GM23338 (cell line): ENCODE measurements around the gene IZUMO1. TPM values are rescaled to one million over a fixed set of nuclear protein-coding genes. Genes with fewer than 3 reads are reported as not detected.

ENCODE experiments used
- ATAC-seq: fragments of 200-7000 bp; cut with Tn5 transposase; 3 replicates; pipeline ENCODE4 v1.9.1; 2020
- DNase-seq: peaks from one replicate; pipeline ENCODE4 v3.0.0-alpha.2; 2015; ENCODE audit warnings: low spot score
- H2AFZ ChIP-seq: fragments of 200-600 bp; sonication (generic); 2 replicates; pipeline ENCODE4 v1.8.0; 2016; ENCODE audit warnings: antibody characterized with exemption, mild to moderate bottlenecking, moderate library complexity
- H3F3A ChIP-seq: fragments of 200-600 bp; sonication (generic); replicated peaks from 2 replicates; pipeline ENCODE4 v1.8.0; 2017; ENCODE audit warnings: antibody characterized with exemption, mixed run types, low read depth
- H3K27ac ChIP-seq: fragments of 200-600 bp; sonication (generic); 2 replicates; pipeline ENCODE4 v1.6.1; 2016; ENCODE audit warnings: low read depth
- H3K27me3 ChIP-seq: fragments of 200-600 bp; sonication (generic); 2 replicates; pipeline ENCODE4 v1.8.0; 2016; ENCODE audit warnings: mild to moderate bottlenecking, mixed run types, moderate library complexity; ENCODE audit not compliant: insufficient read depth
- H3K36me3 ChIP-seq: fragments of 200-600 bp; sonication (generic); 2 replicates; pipeline ENCODE4 v1.8.0; 2016; ENCODE audit warnings: mild to moderate bottlenecking; ENCODE audit not compliant: insufficient read depth
- H3K4me1 ChIP-seq: fragments of 200-600 bp; sonication (generic); 2 replicates; pipeline ENCODE4 v1.8.0; 2016; ENCODE audit warnings: mild to moderate bottlenecking, moderate library complexity; ENCODE audit not compliant: insufficient read depth
- H3K4me2 ChIP-seq: fragments of 200-600 bp; sonication (generic); 2 replicates; pipeline ENCODE4 v1.7.1; 2017; ENCODE audit warnings: mixed run types
- H3K4me3 ChIP-seq: fragments of 200-600 bp; sonication (generic); 2 replicates; pipeline ENCODE4 v1.6.1; 2016; ENCODE audit warnings: mixed run types
- H3K79me2 ChIP-seq: fragments of 200-600 bp; sonication (generic); replicated peaks from 2 replicates; pipeline ENCODE4 v1.8.0; 2017; ENCODE audit warnings: mild to moderate bottlenecking; ENCODE audit not compliant: insufficient read depth
- H3K9me2 ChIP-seq: fragments of 200-600 bp; sonication (generic); 2 replicates; pipeline ENCODE4 v1.8.0; 2017; ENCODE audit not compliant: insufficient read depth
- H4K20me1 ChIP-seq: fragments of 200-600 bp; sonication (generic); replicated peaks from 2 replicates; pipeline ENCODE4 v1.8.0; 2017; ENCODE audit warnings: mild to moderate bottlenecking; ENCODE audit not compliant: insufficient read depth
- H3K27ac Mint-ChIP-seq: 2 replicates; pipeline ENCODE4 v1.8.0; 2020; ENCODE audit warnings: inconsistent platforms, mild to moderate bottlenecking, moderate library complexity, mixed read lengths
- H3K27me3 Mint-ChIP-seq: 3 replicates; pipeline ENCODE4 v1.8.0; 2022; ENCODE audit warnings: low read depth, mild to moderate bottlenecking, moderate library complexity, mixed read lengths, inconsistent platforms; ENCODE audit not compliant: insufficient read depth, poor library complexity
- H3K36me3 Mint-ChIP-seq: 3 replicates; pipeline ENCODE4 v1.8.0; 2021; ENCODE audit warnings: low read depth, mild to moderate bottlenecking, inconsistent platforms, moderate library complexity, mixed read lengths
- H3K4me1 Mint-ChIP-seq: 3 replicates; pipeline ENCODE4 v1.8.0; 2020; ENCODE audit warnings: mild to moderate bottlenecking, inconsistent platforms, mixed read lengths
- H3K4me3 Mint-ChIP-seq: 3 replicates; pipeline ENCODE4 v1.8.0; 2021; ENCODE audit warnings: moderate library complexity, mild to moderate bottlenecking, inconsistent platforms, mixed read lengths
- H3K9me3 Mint-ChIP-seq: 3 replicates; pipeline ENCODE4 v1.8.0; 2020; ENCODE audit warnings: moderate library complexity, mild to moderate bottlenecking, inconsistent platforms, mixed read lengths
- CREB1 ChIP-seq: fragments of 250-450 bp; sonication (Bioruptor Pico); IDR thresholded peaks from 2 replicates; pipeline ENCODE4 v1.5.0; 2020; ENCODE audit warnings: low read depth, mild to moderate bottlenecking, moderate library complexity
- CTCF ChIP-seq, 2 experiments: fragments of 200-600 bp in 1 of 2; sonication (generic) in 1 of 2; conservative IDR thresholded peaks; 2 replicates each; pipeline versions ENCODE4 v1.5.1 to v1.6.1; 2016 to 2017; ENCODE audit warnings: antibody characterized with exemption in 2 of 2, low read depth in 2 of 2, mild to moderate bottlenecking in 2 of 2, moderate library complexity in 1 of 2
- ETS1 ChIP-seq: IDR thresholded peaks from 2 replicates; pipeline ENCODE4 v1.6.1; 2016; ENCODE audit warnings: antibody characterized with exemption
- EZH2 ChIP-seq: fragments of 200-600 bp; sonication (generic); IDR thresholded peaks from one replicate; pipeline ENCODE4 v1.8.0; 2017; ENCODE audit warnings: antibody characterized with exemption, mild to moderate bottlenecking, low read depth; ENCODE audit not compliant: unreplicated experiment
- EZH2phosphoT487 ChIP-seq: fragments of 200-600 bp; sonication (generic); IDR thresholded peaks from one replicate; pipeline ENCODE4 v1.8.1; 2018; ENCODE audit warnings: antibody characterized with exemption; ENCODE audit not compliant: unreplicated experiment
- JUNB ChIP-seq: IDR thresholded peaks from one replicate; pipeline ENCODE4 v1.6.1; 2016; ENCODE audit warnings: antibody characterized with exemption; ENCODE audit not compliant: unreplicated experiment
- NANOG ChIP-seq: IDR thresholded peaks from 2 replicates; pipeline ENCODE4 v1.6.1; 2016; ENCODE audit warnings: antibody characterized with exemption, borderline replicate concordance
- POLR2AphosphoS5 ChIP-seq: IDR thresholded peaks from 2 replicates; pipeline ENCODE4 v1.6.1; 2016; ENCODE audit warnings: antibody characterized with exemption, low read depth
- REST ChIP-seq: IDR thresholded peaks from one replicate; pipeline ENCODE4 v1.6.1; 2018; ENCODE audit warnings: antibody characterized with exemption; ENCODE audit not compliant: unreplicated experiment
- STAT1 ChIP-seq: IDR thresholded peaks from one replicate; pipeline ENCODE4 v1.6.1; 2016; ENCODE audit warnings: antibody characterized with exemption; ENCODE audit not compliant: unreplicated experiment
- ZNF114 ChIP-seq: fragments of 250-450 bp; sonication (Bioruptor Pico); IDR thresholded peaks from 2 replicates; pipeline ENCODE4 v1.5.0; 2020; ENCODE audit warnings: mild to moderate bottlenecking, moderate library complexity
- ZNF331 ChIP-seq: fragments of 250-450 bp; sonication (Bioruptor Pico); IDR thresholded peaks from 2 replicates; pipeline ENCODE4 v1.5.0; 2020; ENCODE audit warnings: low read depth, mild to moderate bottlenecking, moderate library complexity
- polyA plus RNA-seq: library from polyadenylated mRNA; unstranded; fragments of >200 nt; fragmentation: Nextera tagmentation; extraction: Ambion mirVana; gene quantifications from 2 replicates; pipeline ENCODE4 v1.2.1, GENCODE V29; 2016
- total RNA-seq: library from RNA; depleted of rRNA; stranded (reverse); fragments of >200 nt; shearing (Covaris generic); gene quantifications from 2 replicates; pipeline ENCODE4 v1.2.3, GENCODE V29; 2014
- TF ChIP-seq, protein P1 (sequence below): fragments of 250-450 bp; sonication (Bioruptor Pico); IDR thresholded peaks from 2 replicates; pipeline ENCODE4 v1.5.0; 2020; ENCODE audit warnings: mild to moderate bottlenecking, moderate library complexity

IZUMO1 gene
- total and polyA plus RNA-seq, 2 experiments from 2014 or later: 1.2 to 3.5 TPM

- H2AFZ ChIP-seq: no peak overlapping the region
- ATAC-seq: no peak
- H3K4me1 ChIP-seq: peaks cover 14% of the 10 kb centered on the region
- no peak overlapping the region for H3K4me2 ChIP-seq
- no peak for TF ChIP-seq ETS1
- TF ChIP-seq EZH2: no peak
- no peak for TF ChIP-seq CREB1 (CRISPR knock-in tag)
- TF ChIP-seq CTCF (conservative IDR thresholded peaks at IDR 0.05; ENCODE audit: low read depth in 2 of 2): no peak
- no peak for TF ChIP-seq POLR2AphosphoS5
- no peak for TF ChIP-seq STAT1
- no peak for TF ChIP-seq REST
- no peak for TF ChIP-seq NANOG
- TF ChIP-seq JUNB: no peak
- TF ChIP-seq, protein P1, sequence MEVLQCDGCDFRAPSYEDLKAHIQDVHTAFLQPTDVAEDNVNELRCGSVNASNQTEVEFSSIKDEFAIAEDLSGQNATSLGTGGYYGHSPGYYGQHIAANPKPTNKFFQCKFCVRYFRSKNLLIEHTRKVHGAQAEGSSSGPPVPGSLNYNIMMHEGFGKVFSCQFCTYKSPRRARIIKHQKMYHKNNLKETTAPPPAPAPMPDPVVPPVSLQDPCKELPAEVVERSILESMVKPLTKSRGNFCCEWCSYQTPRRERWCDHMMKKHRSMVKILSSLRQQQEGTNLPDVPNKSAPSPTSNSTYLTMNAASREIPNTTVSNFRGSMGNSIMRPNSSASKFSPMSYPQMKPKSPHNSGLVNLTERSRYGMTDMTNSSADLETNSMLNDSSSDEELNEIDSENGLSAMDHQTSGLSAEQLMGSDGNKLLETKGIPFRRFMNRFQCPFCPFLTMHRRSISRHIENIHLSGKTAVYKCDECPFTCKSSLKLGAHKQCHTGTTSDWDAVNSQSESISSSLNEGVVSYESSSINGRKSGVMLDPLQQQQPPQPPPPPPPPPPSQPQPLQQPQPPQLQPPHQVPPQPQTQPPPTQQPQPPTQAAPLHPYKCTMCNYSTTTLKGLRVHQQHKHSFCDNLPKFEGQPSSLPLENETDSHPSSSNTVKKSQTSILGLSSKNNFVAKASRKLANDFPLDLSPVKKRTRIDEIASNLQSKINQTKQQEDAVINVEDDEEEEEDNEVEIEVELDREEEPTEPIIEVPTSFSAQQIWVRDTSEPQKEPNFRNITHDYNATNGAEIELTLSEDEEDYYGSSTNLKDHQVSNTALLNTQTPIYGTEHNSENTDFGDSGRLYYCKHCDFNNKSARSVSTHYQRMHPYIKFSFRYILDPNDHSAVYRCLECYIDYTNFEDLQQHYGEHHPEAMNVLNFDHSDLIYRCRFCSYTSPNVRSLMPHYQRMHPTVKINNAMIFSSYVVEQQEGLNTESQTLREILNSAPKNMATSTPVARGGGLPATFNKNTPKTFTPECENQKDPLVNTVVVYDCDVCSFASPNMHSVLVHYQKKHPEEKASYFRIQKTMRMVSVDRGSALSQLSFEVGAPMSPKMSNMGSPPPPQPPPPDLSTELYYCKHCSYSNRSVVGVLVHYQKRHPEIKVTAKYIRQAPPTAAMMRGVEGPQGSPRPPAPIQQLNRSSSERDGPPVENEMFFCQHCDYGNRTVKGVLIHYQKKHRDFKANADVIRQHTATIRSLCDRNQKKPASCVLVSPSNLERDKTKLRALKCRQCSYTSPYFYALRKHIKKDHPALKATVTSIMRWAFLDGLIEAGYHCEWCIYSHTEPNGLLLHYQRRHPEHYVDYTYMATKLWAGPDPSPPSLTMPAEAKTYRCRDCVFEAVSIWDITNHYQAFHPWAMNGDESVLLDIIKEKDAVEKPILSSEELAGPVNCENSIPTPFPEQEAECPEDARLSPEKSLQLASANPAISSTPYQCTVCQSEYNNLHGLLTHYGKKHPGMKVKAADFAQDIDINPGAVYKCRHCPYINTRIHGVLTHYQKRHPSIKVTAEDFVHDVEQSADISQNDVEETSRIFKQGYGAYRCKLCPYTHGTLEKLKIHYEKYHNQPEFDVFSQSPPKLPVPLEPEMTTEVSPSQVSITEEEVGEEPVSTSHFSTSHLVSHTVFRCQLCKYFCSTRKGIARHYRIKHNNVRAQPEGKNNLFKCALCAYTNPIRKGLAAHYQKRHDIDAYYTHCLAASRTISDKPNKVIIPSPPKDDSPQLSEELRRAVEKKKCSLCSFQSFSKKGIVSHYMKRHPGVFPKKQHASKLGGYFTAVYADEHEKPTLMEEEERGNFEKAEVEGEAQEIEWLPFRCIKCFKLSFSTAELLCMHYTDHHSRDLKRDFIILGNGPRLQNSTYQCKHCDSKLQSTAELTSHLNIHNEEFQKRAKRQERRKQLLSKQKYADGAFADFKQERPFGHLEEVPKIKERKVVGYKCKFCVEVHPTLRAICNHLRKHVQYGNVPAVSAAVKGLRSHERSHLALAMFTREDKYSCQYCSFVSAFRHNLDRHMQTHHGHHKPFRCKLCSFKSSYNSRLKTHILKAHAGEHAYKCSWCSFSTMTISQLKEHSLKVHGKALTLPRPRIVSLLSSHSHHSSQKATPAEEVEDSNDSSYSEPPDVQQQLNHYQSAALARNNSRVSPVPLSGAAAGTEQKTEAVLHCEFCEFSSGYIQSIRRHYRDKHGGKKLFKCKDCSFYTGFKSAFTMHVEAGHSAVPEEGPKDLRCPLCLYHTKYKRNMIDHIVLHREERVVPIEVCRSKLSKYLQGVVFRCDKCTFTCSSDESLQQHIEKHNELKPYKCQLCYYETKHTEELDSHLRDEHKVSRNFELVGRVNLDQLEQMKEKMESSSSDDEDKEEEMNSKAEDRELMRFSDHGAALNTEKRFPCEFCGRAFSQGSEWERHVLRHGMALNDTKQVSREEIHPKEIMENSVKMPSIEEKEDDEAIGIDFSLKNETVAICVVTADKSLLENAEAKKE: no peak
- TF ChIP-seq ZNF331 (CRISPR knock-in tag): no peak
- TF ChIP-seq ZNF114 (CRISPR knock-in tag): no peak
- TF ChIP-seq EZH2phosphoT487: no peak
- no peak overlapping the region for H3K4me3 ChIP-seq
- no peaks in the 10 kb centered on the region for H4K20me1 ChIP-seq
- no peaks in the 10 kb centered on the region for H3K9me3 Mint-ChIP-seq
- no peaks in the 10 kb centered on the region for H3K79me2 ChIP-seq
- no peaks in the 10 kb centered on the region for H3K9me2 ChIP-seq
- H3K36me3 Mint-ChIP-seq: no peaks in the 10 kb centered on the region; the same call in 2 of the 3 replicates
- peaks cover 5% of the 10 kb centered on the region; the same call in 1 of the 2 replicates for H3F3A ChIP-seq
- H3K27ac Mint-ChIP-seq: 0 out of 2 replicates have a peak overlapping the region, but pooled peaks have one; percentile 99
- H3K27ac ChIP-seq: no peak overlapping the region
- H3K4me3 Mint-ChIP-seq: peak overlapping the region; percentile 95; the same call in 1 of the 3 replicates
- peaks cover 12% of the 10 kb centered on the region for H3K27me3 Mint-ChIP-seq
- H3K27me3 ChIP-seq: no peaks in the 10 kb centered on the region
- no peaks in the 10 kb centered on the region for H3K36me3 ChIP-seq
- DNase-seq: no peak
- H3K4me1 Mint-ChIP-seq: peaks cover 26% of the 10 kb centered on the region; the same call in 2 of the 3 replicates
These were observed 49.0 kb upstream of the IZUMO1 start for GRCh38 chr19:48795685-48796070.
